Glutamatergic neuron (in vitro differentiated cells): ENCODE results near the gene HSD17B10. TPM values are rescaled to one million over a fixed set of nuclear protein-coding genes. Genes with fewer than 3 reads are reported as not detected.

ENCODE experiments used
- DNase-seq: peaks from one replicate; pipeline ENCODE4 v3.0.0; 2022
- H3K27ac Mint-ChIP-seq: one replicate; pipeline ENCODE4 v1.8.0; 2020; ENCODE audit warnings: mild to moderate bottlenecking, mixed read lengths, inconsistent platforms; ENCODE audit not compliant: unreplicated experiment
- H3K27me3 Mint-ChIP-seq: one replicate; pipeline ENCODE4 v1.8.0; 2020; ENCODE audit warnings: mild to moderate bottlenecking, moderate library complexity, mixed read lengths, inconsistent platforms; ENCODE audit not compliant: unreplicated experiment
- H3K36me3 Mint-ChIP-seq: one replicate; pipeline ENCODE4 v1.8.0; 2020; ENCODE audit warnings: mild to moderate bottlenecking, mixed read lengths, inconsistent platforms; ENCODE audit not compliant: unreplicated experiment
- H3K4me1 Mint-ChIP-seq: one replicate; pipeline ENCODE4 v1.8.0; 2020; ENCODE audit warnings: mild to moderate bottlenecking, low read depth, mixed read lengths, inconsistent platforms; ENCODE audit not compliant: unreplicated experiment
- H3K4me3 Mint-ChIP-seq: one replicate; pipeline ENCODE4 v1.8.0; 2020; ENCODE audit warnings: mild to moderate bottlenecking, mixed read lengths, inconsistent platforms; ENCODE audit not compliant: unreplicated experiment
- H3K9me3 Mint-ChIP-seq: one replicate; pipeline ENCODE4 v1.8.0; 2020; ENCODE audit warnings: mild to moderate bottlenecking, moderate library complexity, mixed read lengths, inconsistent platforms; ENCODE audit not compliant: unreplicated experiment
- long read RNA-seq: library from polyadenylated mRNA; unstranded; transcript quantifications from one replicate; pipeline ENCODE4 v2.0.0, GENCODE V29; 2020; ENCODE audit not compliant: unreplicated experiment
- total RNA-seq: library from RNA; stranded (reverse); fragmentation: NEBNext Ultra II Directional; extraction: Animal tissue kit (Norgen Biotek cat#: 25700); gene quantifications from one replicate; pipeline ENCODE4 v1.2.1, GENCODE V29; 2021; ENCODE audit not compliant: unreplicated experiment
- TF ChIP-seq, protein P1 (sequence below): fragments of 200-600 bp; sonication (generic); IDR thresholded peaks from one replicate; pipeline ENCODE4 v1.5.0; 2021; ENCODE audit not compliant: partially characterized antibody, unreplicated experiment

The HSD17B10 gene
- 89.0 TPM for total RNA-seq
- long read RNA-seq, transcript HSD17B10-201 (6 exons, 960 nt) = major isoform, 31 of 43 reads
- long read RNA-seq, partial matches to known transcripts = 4 of 43 reads
- long read RNA-seq, other reads (novel, unspliced or antisense) = 7 of 43 reads

GRCh38 chrX:53433651-53434639, at the start of gene HSD17B10:
Gene HSD17B10 (minus strand): TSS chrX:53434370. CDS start chrX:53434345, 25 bp downstream.
- Mint-ChIP-seq H3K4me1 (peaks cover 3% of the 10 kb centered on the region), H3K9me3 (peaks cover 3% of the 10 kb centered on the region), H3K27ac (peak within 1 kb of the TSS; percentile 91), H3K36me3 (no peaks in the 10 kb centered on the region), H3K4me3 (peak within 1 kb of the TSS; percentile 96), H3K27me3 (no peaks in the 10 kb centered on the region)
- TF ChIP-seq, protein P1, sequence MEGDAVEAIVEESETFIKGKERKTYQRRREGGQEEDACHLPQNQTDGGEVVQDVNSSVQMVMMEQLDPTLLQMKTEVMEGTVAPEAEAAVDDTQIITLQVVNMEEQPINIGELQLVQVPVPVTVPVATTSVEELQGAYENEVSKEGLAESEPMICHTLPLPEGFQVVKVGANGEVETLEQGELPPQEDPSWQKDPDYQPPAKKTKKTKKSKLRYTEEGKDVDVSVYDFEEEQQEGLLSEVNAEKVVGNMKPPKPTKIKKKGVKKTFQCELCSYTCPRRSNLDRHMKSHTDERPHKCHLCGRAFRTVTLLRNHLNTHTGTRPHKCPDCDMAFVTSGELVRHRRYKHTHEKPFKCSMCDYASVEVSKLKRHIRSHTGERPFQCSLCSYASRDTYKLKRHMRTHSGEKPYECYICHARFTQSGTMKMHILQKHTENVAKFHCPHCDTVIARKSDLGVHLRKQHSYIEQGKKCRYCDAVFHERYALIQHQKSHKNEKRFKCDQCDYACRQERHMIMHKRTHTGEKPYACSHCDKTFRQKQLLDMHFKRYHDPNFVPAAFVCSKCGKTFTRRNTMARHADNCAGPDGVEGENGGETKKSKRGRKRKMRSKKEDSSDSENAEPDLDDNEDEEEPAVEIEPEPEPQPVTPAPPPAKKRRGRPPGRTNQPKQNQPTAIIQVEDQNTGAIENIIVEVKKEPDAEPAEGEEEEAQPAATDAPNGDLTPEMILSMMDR = no peak
- peak; percentile 90 for DNase-seq

DNA sequence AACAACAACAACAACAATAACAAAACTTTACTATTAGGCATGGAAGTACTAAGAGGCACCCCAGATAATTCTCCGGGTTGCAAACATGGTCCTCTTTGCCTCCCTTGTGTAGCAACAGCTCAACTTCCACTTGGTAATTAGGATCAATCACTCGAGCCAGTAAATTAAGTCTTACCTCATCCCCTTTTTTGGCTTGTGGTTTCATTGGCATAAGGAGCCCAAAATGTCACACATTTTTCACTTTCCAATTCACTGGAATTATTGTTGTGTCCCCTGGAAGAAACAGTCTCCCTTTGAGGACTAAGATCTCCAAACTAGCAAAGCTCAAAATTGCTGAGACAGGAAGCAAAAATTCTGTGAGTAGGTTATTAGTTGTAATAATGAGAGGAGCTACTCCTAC, 49.2 kb upstream of the HSD17B10 start:
- Mint-ChIP-seq H3K36me3 (no peaks in the 10 kb centered on the region), H3K27me3 (no peaks in the 10 kb centered on the region), H3K4me3 (no peak overlapping the region), H3K9me3 (no peaks in the 10 kb centered on the region), H3K4me1 (no peaks in the 10 kb centered on the region), H3K27ac (no peak overlapping the region)
- no peak for DNase-seq
- TF ChIP-seq, protein P1 = no peak

- H3K27me3 Mint-ChIP-seq = no peaks in the 10 kb centered on the region
- H3K27ac Mint-ChIP-seq = no peak overlapping the region
- TF ChIP-seq, protein P1 = peak; percentile 39
- peaks cover 2% of the 10 kb centered on the region for H3K9me3 Mint-ChIP-seq
- H3K36me3 Mint-ChIP-seq = no peaks in the 10 kb centered on the region
- no peak overlapping the region for H3K4me3 Mint-ChIP-seq
- H3K4me1 Mint-ChIP-seq = no peaks in the 10 kb centered on the region
- peak; percentile 49 for DNase-seq
Observed at GRCh38 chrX:53481816-53482465, 47.8 kb upstream of the HSD17B10 start.

DNA sequence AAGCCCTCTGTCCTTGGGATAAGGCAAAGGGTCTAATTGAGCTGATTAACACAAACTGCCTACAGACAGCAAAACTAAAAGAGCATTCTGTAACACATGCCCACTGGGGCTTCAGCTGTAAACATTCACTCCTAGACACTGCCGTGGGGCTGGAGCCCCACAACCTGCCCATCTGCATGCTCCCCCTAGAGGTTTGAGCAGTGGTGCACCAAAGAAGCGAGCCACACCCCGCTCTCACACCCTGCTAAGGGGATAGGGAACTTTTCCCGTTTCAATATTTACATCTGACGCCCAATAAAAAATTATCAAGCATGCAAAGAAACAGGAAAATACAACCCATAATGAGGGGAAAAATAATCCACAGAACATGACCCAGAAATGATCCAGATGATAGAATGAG, 46.9 kb upstream of the HSD17B10 start:
- Mint-ChIP-seq H3K36me3 (no peaks in the 10 kb centered on the region), H3K27ac (no peak overlapping the region), H3K4me3 (no peak overlapping the region), H3K27me3 (no peaks in the 10 kb centered on the region), H3K9me3 (peaks cover 2% of the 10 kb centered on the region), H3K4me1 (no peaks in the 10 kb centered on the region)
- TF ChIP-seq, protein P1 = no peak
- no peak for DNase-seq
